B cell (primary cell): ENCODE results near the gene THRAP3. TPM values are rescaled to one million over a fixed set of nuclear protein-coding genes. Genes with fewer than 3 reads are reported as not detected.

Source experiments
- ATAC-seq: fragments of 200-7000 bp; cut with Tn5 transposase; one replicate; pipeline ENCODE4 v1.10.0; 2021; ENCODE audit warnings: low read depth, mild to moderate bottlenecking, moderate number of reproducible peaks, moderate library complexity
- CTCF ChIA-PET: fragments of 350-600 bp; sonication (Branson Sonifier 250); formaldehyde crosslinking; loops from one replicate; lab custom pipeline; 2021; ENCODE audit warnings: antibody characterized with exemption, inconsistent platforms; lab: Charles Lee
- POLR2A ChIA-PET: fragments of 350-600 bp; sonication (Branson Sonifier 250); formaldehyde crosslinking; loops from one replicate; lab custom pipeline; 2021; ENCODE audit warnings: antibody characterized with exemption; lab: Charles Lee
- DNase-seq: peaks from one replicate; pipeline ENCODE4 v3.0.0; 2013
- H2AFZ ChIP-seq: 2 replicates; pipeline ENCODE4 v1.6.1; 2012; ENCODE audit warnings: mild to moderate bottlenecking, low read depth, low read length; ENCODE audit not compliant: insufficient read depth, poor library complexity, severe bottlenecking
- H3K27ac ChIP-seq, 2 donors: 1 replicate in 1 of 2; 2 replicates in 1 of 2; pipeline ENCODE4 v1.5.1; 2012 to 2013; ENCODE audit warnings: low read length in 2 of 2, mild to moderate bottlenecking in 2 of 2, moderate library complexity in 1 of 2
- H3K27me3 ChIP-seq, 4 experiments: fragments of 200-600 bp in 1 of 4; sonication (generic) in 1 of 4; replicated peaks in 1 of 4; 1 replicate in 2 of 4; 2 replicates in 2 of 4; pipeline versions ENCODE4 v1.6.1 to v1.7.0; 2013 to 2016; ENCODE audit warnings: low read length in 3 of 4, mild to moderate bottlenecking in 2 of 4, mixed read lengths in 1 of 4, moderate library complexity in 1 of 4; ENCODE audit not compliant: insufficient read depth in 4 of 4, control insufficient read depth in 3 of 4; ENCODE audit errors: control extremely low read depth in 1 of 4
- H3K36me3 ChIP-seq, 2 experiments: replicated peaks in 1 of 2; 1 replicate in 1 of 2; 2 replicates in 1 of 2; pipeline versions ENCODE4 v1.6.1 to v1.7.1; 2013; ENCODE audit warnings: low read length in 1 of 2; ENCODE audit not compliant: insufficient read depth in 2 of 2, control insufficient read depth in 1 of 2; ENCODE audit errors: control extremely low read depth in 1 of 2, extremely low read depth in 1 of 2
- H3K4me1 ChIP-seq, 2 donors: fragments of 200-600 bp in 1 of 2; sonication (generic) in 1 of 2; 1 replicate in 1 of 2; 2 replicates in 1 of 2; pipeline versions ENCODE4 v1.5.1 to v1.6.1; 2013 to 2017; ENCODE audit warnings: low read length in 2 of 2; ENCODE audit not compliant: control insufficient read depth in 2 of 2, insufficient read depth in 2 of 2
- H3K4me2 ChIP-seq: replicated peaks from 2 replicates; pipeline ENCODE3; 2012; ENCODE audit warnings: mild to moderate bottlenecking, low read depth, low read length; ENCODE audit not compliant: poor library complexity, severe bottlenecking
- H3K4me3 ChIP-seq, 5 experiments: fragments of 200-600 bp in 1 of 5; sonication (generic) in 1 of 5; 1 replicate in 3 of 5; 2 replicates in 2 of 5; pipeline versions ENCODE4 v1.5.1 to v1.7.0; 2011 to 2016; ENCODE audit warnings: low read length in 4 of 5, mild to moderate bottlenecking in 4 of 5, low read depth in 2 of 5, control low read depth in 1 of 5, moderate library complexity in 1 of 5; ENCODE audit not compliant: insufficient read depth in 1 of 5; ENCODE audit errors: control extremely low read depth in 1 of 5, extremely low read depth in 1 of 5
- H3K79me2 ChIP-seq: fragments of 200-600 bp; sonication (generic); one replicate; pipeline ENCODE4 v1.6.0; 2016; ENCODE audit warnings: low read length; ENCODE audit not compliant: control insufficient read depth, insufficient read depth
- H3K9ac ChIP-seq: fragments of 200-600 bp; sonication (generic); 2 replicates; pipeline ENCODE4 v1.6.1; 2017; ENCODE audit warnings: mild to moderate bottlenecking, low read length, moderate library complexity
- H3K9me3 ChIP-seq, 3 donors: one replicate each; pipeline versions ENCODE4 v1.6.1 to v1.7.1; 2013; ENCODE audit warnings: low read length in 2 of 3; ENCODE audit not compliant: control insufficient read depth in 2 of 3, insufficient read depth in 1 of 3; ENCODE audit errors: control extremely low read depth in 1 of 3
- H4K20me1 ChIP-seq: 2 replicates; pipeline ENCODE4 v1.6.0; 2012; ENCODE audit warnings: mild to moderate bottlenecking, low read length; ENCODE audit not compliant: insufficient read depth, control insufficient read depth, poor library complexity, severe bottlenecking
- H3K27ac Mint-ChIP-seq: one replicate; pipeline ENCODE4 v1.8.0; 2021; ENCODE audit warnings: mixed read lengths
- H3K27me3 Mint-ChIP-seq: one replicate; pipeline ENCODE4 v1.8.0; 2021; ENCODE audit warnings: mixed read lengths
- H3K4me1 Mint-ChIP-seq: one replicate; pipeline ENCODE4 v1.8.0; 2021; ENCODE audit warnings: mixed read lengths
- H3K4me3 Mint-ChIP-seq: one replicate; pipeline ENCODE4 v1.8.0; 2021; ENCODE audit warnings: mixed read lengths
- H3K9me3 Mint-ChIP-seq: one replicate; pipeline ENCODE4 v1.8.0; 2022; ENCODE audit warnings: mixed read lengths; ENCODE audit not compliant: insufficient read depth
- EZH2 ChIP-seq: IDR thresholded peaks from 2 replicates; pipeline ENCODE4 v1.6.1; 2012; ENCODE audit warnings: borderline replicate concordance, low read depth, mild to moderate bottlenecking, moderate library complexity, low read length; ENCODE audit not compliant: insufficient read depth, poor library complexity, severe bottlenecking
- WGBS: methylation state at CpG from one replicate; pipeline ENCODE4 v1.1.5; 2013; ENCODE audit warnings: missing lambda C conversion rate; ENCODE audit not compliant: insufficient coverage; 5-methylcytosine and 5-hydroxymethylcytosine counted together
- intact Hi-C: fragments of 100-400 bp; cut with micrococcal nuclease; formaldehyde crosslinking; loops from one replicate; pipeline ENCODE4 v1.10.0; 2022
- polyA plus RNA-seq: library from polyadenylated mRNA; depleted of rRNA; stranded (reverse); fragments of >200 nt; gene quantifications from 2 replicates; pipeline ENCODE4 v1.2.3, GENCODE V29; 2012
- total RNA-seq, 2 donors: library from RNA; stranded (reverse); fragments of 120-200 nt in 1 of 2; gene quantifications; 1 replicate in 1 of 2; 2 replicates in 1 of 2; pipeline versions ENCODE4 v1.2.3 to v1.2.4, GENCODE V29; 2013 to 2022
- TF ChIP-seq, protein P1 (sequence below): fragments of 200-600 bp; IDR thresholded peaks from one replicate; pipeline ENCODE4 v1.8.0; 2022; ENCODE audit warnings: antibody characterized with exemption, mild to moderate bottlenecking

Gene THRAP3
- total and polyA plus RNA-seq, 2 donors (not counting 1 experiment from before 2014, with no cell fraction given): 64.1 to 153 TPM

DNA sequence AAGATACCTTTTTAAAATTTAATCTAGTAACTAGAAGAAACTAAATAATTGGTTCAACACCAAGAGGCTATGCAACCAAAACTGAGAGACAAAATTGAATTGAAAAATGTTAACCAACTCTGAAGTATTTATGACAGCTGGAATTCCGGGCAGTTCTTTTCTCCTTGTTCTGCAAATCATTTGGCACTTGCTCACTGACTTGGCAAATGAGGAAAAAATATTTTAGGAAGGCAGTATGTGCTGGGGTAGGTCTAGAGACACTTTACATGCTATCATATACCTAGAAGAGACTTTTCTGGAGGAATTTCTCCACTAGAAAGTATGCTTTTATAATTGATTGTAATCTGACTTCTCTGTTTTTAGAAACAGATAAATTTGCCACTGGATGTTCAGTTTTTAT, 59.8 kb downstream of the THRAP3 start:
- ChIA-PET CTCF (interaction anchor here (1.1 to 2.3 kb wide), 3 partner anchors 29 to 189 kb away, joined by 3 to 19 read pairs (median 4); partner anchors contain the start of gene TRAPPC3), POLR2A (no interaction called here)
- TF ChIP-seq, protein P1, sequence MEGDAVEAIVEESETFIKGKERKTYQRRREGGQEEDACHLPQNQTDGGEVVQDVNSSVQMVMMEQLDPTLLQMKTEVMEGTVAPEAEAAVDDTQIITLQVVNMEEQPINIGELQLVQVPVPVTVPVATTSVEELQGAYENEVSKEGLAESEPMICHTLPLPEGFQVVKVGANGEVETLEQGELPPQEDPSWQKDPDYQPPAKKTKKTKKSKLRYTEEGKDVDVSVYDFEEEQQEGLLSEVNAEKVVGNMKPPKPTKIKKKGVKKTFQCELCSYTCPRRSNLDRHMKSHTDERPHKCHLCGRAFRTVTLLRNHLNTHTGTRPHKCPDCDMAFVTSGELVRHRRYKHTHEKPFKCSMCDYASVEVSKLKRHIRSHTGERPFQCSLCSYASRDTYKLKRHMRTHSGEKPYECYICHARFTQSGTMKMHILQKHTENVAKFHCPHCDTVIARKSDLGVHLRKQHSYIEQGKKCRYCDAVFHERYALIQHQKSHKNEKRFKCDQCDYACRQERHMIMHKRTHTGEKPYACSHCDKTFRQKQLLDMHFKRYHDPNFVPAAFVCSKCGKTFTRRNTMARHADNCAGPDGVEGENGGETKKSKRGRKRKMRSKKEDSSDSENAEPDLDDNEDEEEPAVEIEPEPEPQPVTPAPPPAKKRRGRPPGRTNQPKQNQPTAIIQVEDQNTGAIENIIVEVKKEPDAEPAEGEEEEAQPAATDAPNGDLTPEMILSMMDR: no peak
- no peak for TF ChIP-seq EZH2
- Histone ChIP-seq H3K9ac (no peak overlapping the region), H3K27ac (peak overlapping the region in 1 of 2 donors; percentile 8), H3K27me3 (no peaks in the 10 kb centered on the region), H3K79me2 (peaks cover 46% of the 10 kb centered on the region), H4K20me1 (peaks cover 24% of the 10 kb centered on the region), H3K9me3 (no peaks in the 10 kb centered on the region), H3K4me2 (no peak overlapping the region), H3K36me3 (peaks cover 22 to 63% of the 10 kb centered on the region in 2 experiments), H3K4me3 (no peak overlapping the region), H2AFZ (no peak overlapping the region), H3K4me1 (no peaks in the 10 kb centered on the region)
- no peak overlapping the region for H3K27ac Mint-ChIP-seq
- no peak for ATAC-seq
- H3K27me3 Mint-ChIP-seq: no peaks in the 10 kb centered on the region
- no peak for DNase-seq
- no peaks in the 10 kb centered on the region for H3K9me3 Mint-ChIP-seq
- intact Hi-C loops: no loop called here
- H3K4me1 Mint-ChIP-seq: peaks cover 16% of the 10 kb centered on the region
- no peak overlapping the region for H3K4me3 Mint-ChIP-seq
- 100% methylated on average over 1 of the region's 1 CpG for WGBS

DNA sequence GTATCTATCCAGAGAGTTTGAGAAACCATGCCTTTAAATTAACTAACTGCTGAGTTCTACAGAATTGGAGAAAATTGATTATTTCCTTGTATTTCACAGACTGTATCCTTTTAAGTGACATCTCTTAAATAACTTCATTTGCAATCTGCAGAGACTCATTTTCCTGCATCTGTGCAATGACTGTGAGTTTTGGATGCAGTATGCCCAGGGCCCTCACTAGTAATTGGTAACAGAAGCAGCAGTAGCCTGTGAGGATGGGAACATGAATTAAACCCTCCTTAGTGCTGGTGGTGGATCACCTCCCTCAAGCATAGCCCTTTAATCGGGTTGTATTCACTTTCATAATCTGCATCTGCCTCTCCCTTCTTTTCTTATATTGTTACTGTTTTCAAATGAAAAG, 60.3 kb downstream of the THRAP3 start:
- TF ChIP-seq, protein P1: no peak
- TF ChIP-seq EZH2: no peak
- POLR2A ChIA-PET: no interaction called here
- intact Hi-C loops: no loop called here

More for the DNA sequence above, 60.3 kb downstream of the THRAP3 start:
- CTCF ChIA-PET: interaction anchor here (1.3 to 7.7 kb wide), 12 partner anchors 10 to 185 kb away, joined by 3 to 135 read pairs (median 8); partner anchors contain the start of genes EVA1B, MAP7D1 and TRAPPC3
- H3K4me3 Mint-ChIP-seq: no peak overlapping the region
- ATAC-seq: no peak
- peaks cover 22 to 68% of the 10 kb centered on the region in 2 experiments for H3K36me3 ChIP-seq
- H3K27me3 ChIP-seq: no peaks in the 10 kb centered on the region
- peaks cover 13% of the 10 kb centered on the region for H3K4me1 Mint-ChIP-seq
- no peaks in the 10 kb centered on the region for H3K9me3 ChIP-seq
- no peak overlapping the region for H2AFZ ChIP-seq
- peaks cover 46% of the 10 kb centered on the region for H3K79me2 ChIP-seq
- no peak overlapping the region for H3K4me3 ChIP-seq
- DNase-seq: no peak
- H3K4me2 ChIP-seq: no peak overlapping the region
- no peak overlapping the region for H3K9ac ChIP-seq
- H4K20me1 ChIP-seq: peaks cover 25% of the 10 kb centered on the region
- no peaks in the 10 kb centered on the region for H3K9me3 Mint-ChIP-seq
- H3K27me3 Mint-ChIP-seq: no peaks in the 10 kb centered on the region
- peak overlapping the region in 1 of 2 donors; percentile 8 for H3K27ac ChIP-seq
- no peak overlapping the region for H3K27ac Mint-ChIP-seq
- no CpG with 5 or more reads among the region's 1 CpG for WGBS
- no peaks in the 10 kb centered on the region for H3K4me1 ChIP-seq
